Esophagus muscularis mucosa (tissue), 3 donors: Measurements from ENCODE around the gene CNTN2.

Experiments
- CTCF ChIP-seq, 3 experiments: fragments of 200-600 bp in 2 of 3; fragments of 450-650 bp in 1 of 3; sonication (generic) in 2 of 3; IDR thresholded peaks; one replicate each; pipeline ENCODE4 v1.5.1; 2017 to 2019; ENCODE audit warnings: antibody characterized with exemption in 3 of 3, mild to moderate bottlenecking in 2 of 3, moderate library complexity in 1 of 3
- POLR2A ChIP-seq: fragments of 450-650 bp; IDR thresholded peaks from one replicate; pipeline ENCODE4 v1.6.1; 2017; ENCODE audit warnings: antibody characterized with exemption, moderate library complexity, mild to moderate bottlenecking, low read depth

GRCh38 chr1:205017001-205017400 lies 26.0 kb upstream of the CNTN2 start:
- TF ChIP-seq CTCF (IDR thresholded peaks at IDR 0.05) (no peak), POLR2A (no peak)
